ENCODE results near the gene KCND1. TPM values are rescaled to one million over a fixed set of nuclear protein-coding genes. Genes with fewer than 3 reads are reported as not detected.

Gene KCND1
- total RNA-seq, 1 experiment from 2014 or later: 0.86 TPM

DNA sequence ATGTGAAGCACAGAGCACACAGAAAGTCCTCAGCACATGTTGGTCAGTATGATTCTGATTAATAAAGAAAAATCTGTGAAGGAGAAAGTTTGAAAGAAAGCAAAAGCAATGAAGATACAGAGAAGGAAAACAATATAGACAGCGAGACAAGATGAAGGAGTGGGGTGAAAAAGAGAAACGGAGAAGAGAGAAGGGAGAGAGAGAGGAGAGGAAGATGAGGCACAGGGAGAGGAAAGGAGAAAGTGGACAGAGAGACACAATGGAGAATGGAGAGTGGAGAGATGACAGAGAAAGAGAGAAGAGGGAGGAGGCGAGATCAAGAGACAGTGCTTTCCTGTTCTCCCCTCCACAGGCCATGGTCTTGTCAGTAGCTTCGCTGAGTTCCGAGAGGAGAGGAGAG lies 3.9 kb upstream of the KCND1 start:
- POLR2A ChIA-PET: interaction anchor here (0.6 kb wide), 1 partner anchor 21 kb away, joined by 3 read pairs; no protein-coding TSS in a partner anchor
- DNase-seq (ENCODE audit: unreplicated experiment): no peak
- BruUV-seq (replicated peaks): no TSS peak
- H3K27me3 Mint-ChIP-seq (ENCODE audit: insufficient read depth, unreplicated experiment): no peaks in the 10 kb centered on the region
- no peak overlapping the region for H3K4me3 Mint-ChIP-seq (ENCODE audit: unreplicated experiment)
- H3K4me1 Mint-ChIP-seq (ENCODE audit: insufficient read depth, unreplicated experiment): no peaks in the 10 kb centered on the region
- peaks cover 33% of the 10 kb centered on the region for H3K9me3 Mint-ChIP-seq (ENCODE audit: unreplicated experiment)
- TF ChIP-seq, protein P1, sequence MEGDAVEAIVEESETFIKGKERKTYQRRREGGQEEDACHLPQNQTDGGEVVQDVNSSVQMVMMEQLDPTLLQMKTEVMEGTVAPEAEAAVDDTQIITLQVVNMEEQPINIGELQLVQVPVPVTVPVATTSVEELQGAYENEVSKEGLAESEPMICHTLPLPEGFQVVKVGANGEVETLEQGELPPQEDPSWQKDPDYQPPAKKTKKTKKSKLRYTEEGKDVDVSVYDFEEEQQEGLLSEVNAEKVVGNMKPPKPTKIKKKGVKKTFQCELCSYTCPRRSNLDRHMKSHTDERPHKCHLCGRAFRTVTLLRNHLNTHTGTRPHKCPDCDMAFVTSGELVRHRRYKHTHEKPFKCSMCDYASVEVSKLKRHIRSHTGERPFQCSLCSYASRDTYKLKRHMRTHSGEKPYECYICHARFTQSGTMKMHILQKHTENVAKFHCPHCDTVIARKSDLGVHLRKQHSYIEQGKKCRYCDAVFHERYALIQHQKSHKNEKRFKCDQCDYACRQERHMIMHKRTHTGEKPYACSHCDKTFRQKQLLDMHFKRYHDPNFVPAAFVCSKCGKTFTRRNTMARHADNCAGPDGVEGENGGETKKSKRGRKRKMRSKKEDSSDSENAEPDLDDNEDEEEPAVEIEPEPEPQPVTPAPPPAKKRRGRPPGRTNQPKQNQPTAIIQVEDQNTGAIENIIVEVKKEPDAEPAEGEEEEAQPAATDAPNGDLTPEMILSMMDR (IDR thresholded peaks at IDR 0.05; ENCODE audit: unreplicated experiment): no peak
- CTCF ChIA-PET: no interaction called here
- H3K27ac Mint-ChIP-seq (ENCODE audit: low read depth, unreplicated experiment): no peak overlapping the region
- H3K36me3 Mint-ChIP-seq (ENCODE audit: insufficient read depth, unreplicated experiment): peaks cover 35% of the 10 kb centered on the region
- intact Hi-C loops (cut with micrococcal nuclease): no loop called here

DNA sequence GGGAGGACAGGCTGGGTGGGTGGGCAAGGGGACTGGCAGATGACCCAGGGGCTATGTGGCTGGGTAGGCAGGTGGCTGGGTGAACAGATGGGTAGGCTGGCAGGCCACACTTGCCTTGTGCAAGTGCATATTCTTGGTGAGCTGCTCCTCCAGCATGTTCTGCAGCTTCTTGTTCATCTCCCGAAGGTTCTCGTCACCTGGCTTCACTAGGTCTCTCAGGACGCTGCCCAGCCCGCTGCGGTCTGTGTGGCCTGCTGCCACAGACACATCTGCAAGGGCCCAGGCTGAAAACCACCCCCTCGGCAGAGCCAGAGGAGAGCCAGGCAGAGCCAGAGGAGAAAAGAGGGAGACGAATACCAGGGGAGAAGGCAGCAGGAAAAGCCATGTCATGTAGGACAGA lies 3.4 kb upstream of the KCND1 start:
- TF ChIP-seq, protein P1 (IDR thresholded peaks at IDR 0.05; ENCODE audit: unreplicated experiment): no peak
- H3K4me1 Mint-ChIP-seq (ENCODE audit: insufficient read depth, unreplicated experiment): no peaks in the 10 kb centered on the region
- ChIA-PET CTCF (no interaction called here), POLR2A (no interaction called here)
- no TSS peak for BruUV-seq (replicated peaks)
- H3K9me3 Mint-ChIP-seq (ENCODE audit: unreplicated experiment): peaks cover 28% of the 10 kb centered on the region
- H3K4me3 Mint-ChIP-seq (ENCODE audit: unreplicated experiment): no peak overlapping the region
- no peak overlapping the region for H3K27ac Mint-ChIP-seq (ENCODE audit: low read depth, unreplicated experiment)
- no peak for DNase-seq (ENCODE audit: unreplicated experiment)
- peaks cover 35% of the 10 kb centered on the region for H3K36me3 Mint-ChIP-seq (ENCODE audit: insufficient read depth, unreplicated experiment)
- intact Hi-C loops (cut with micrococcal nuclease): no loop called here
- no peaks in the 10 kb centered on the region for H3K27me3 Mint-ChIP-seq (ENCODE audit: insufficient read depth, unreplicated experiment)

DNA sequence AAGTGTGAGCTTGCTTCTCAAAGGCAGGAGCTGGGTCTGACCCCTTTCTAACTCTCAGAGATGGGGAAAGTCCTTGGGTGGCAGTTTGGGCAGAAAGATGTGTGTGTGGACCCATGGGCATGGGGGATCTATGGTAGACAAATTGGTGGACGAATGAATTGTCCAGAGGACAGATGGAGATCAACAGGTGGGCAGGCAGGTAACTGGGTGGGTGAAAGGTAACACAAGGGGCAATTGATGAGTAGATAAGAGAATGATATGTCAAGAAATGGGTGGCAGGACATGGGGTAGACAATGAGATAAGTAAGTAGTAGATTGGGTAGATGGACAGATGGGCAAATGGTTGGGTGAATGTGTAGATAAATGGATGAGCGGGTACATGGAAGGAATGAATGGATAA lies 2.9 kb upstream of the KCND1 start:
- Mint-ChIP-seq H3K4me1 (ENCODE audit: insufficient read depth, unreplicated experiment) (no peaks in the 10 kb centered on the region), H3K36me3 (ENCODE audit: insufficient read depth, unreplicated experiment) (peaks cover 35% of the 10 kb centered on the region), H3K4me3 (ENCODE audit: unreplicated experiment) (no peak overlapping the region), H3K9me3 (ENCODE audit: unreplicated experiment) (peaks cover 27% of the 10 kb centered on the region), H3K27me3 (ENCODE audit: insufficient read depth, unreplicated experiment) (no peaks in the 10 kb centered on the region), H3K27ac (ENCODE audit: low read depth, unreplicated experiment) (no peak overlapping the region)
- intact Hi-C loops (cut with micrococcal nuclease): loop anchor here (5.0 kb wide), 1 partner anchor 68 kb away; the partner anchor contains the start of gene TFE3
- TF ChIP-seq, protein P1 (IDR thresholded peaks at IDR 0.05; ENCODE audit: unreplicated experiment): no peak
- POLR2A ChIA-PET: no interaction called here
- CTCF ChIA-PET: interaction anchor here (0.6 to 1.3 kb wide), 3 partner anchors 9 to 215 kb away, joined by 3 read pairs; no protein-coding TSS in a partner anchor
- no TSS peak for BruUV-seq (replicated peaks)
- DNase-seq (ENCODE audit: unreplicated experiment): no peak

DNA sequence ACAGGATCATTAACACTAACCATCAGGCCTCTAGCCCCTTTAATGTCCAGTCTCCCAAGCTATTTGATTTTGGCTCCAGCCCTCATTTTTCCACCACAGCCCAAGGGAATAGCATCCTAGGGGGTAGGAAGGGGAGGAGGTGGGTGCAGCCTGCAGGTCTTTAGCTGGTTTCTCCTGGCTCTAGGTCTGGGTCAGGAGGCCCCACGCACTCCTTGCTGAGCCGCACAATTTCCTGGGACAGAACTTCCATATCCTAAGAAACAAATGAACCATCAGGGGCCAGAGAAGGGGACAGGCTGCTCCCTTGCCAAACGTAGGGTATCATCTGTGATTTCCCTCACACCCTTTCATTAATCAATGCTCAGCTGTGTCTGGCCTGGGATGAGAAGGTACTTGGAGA lies 2.4 kb upstream of the KCND1 start:
- Mint-ChIP-seq H3K9me3 (ENCODE audit: unreplicated experiment) (peaks cover 27% of the 10 kb centered on the region), H3K4me1 (ENCODE audit: insufficient read depth, unreplicated experiment) (no peaks in the 10 kb centered on the region), H3K4me3 (ENCODE audit: unreplicated experiment) (no peak overlapping the region), H3K36me3 (ENCODE audit: insufficient read depth, unreplicated experiment) (peaks cover 33% of the 10 kb centered on the region), H3K27ac (ENCODE audit: low read depth, unreplicated experiment) (no peak overlapping the region), H3K27me3 (ENCODE audit: insufficient read depth, unreplicated experiment) (no peaks in the 10 kb centered on the region)
- CTCF ChIA-PET: interaction anchor here (0.5 to 1.3 kb wide), 7 partner anchors 8 to 215 kb away, joined by 3 to 4 read pairs (median 3); no protein-coding TSS in a partner anchor
- intact Hi-C loops (cut with micrococcal nuclease): loop anchor here (5.0 kb wide), 1 partner anchor 68 kb away; the partner anchor contains the start of gene TFE3
- TF ChIP-seq, protein P1 (IDR thresholded peaks at IDR 0.05; ENCODE audit: unreplicated experiment): no peak
- DNase-seq (ENCODE audit: unreplicated experiment): no peak
- BruUV-seq (replicated peaks): no TSS peak
- POLR2A ChIA-PET: interaction anchor here (1.1 kb wide), 1 partner anchor 28 kb away, joined by 4 read pairs; the partner anchor contains the start of gene GRIPAP1

Measured in MCF 10A (cell line).